HL-60/S4 treated with phorbol 12-myristate 13-acetate at 8.2 ng/mL for 4 days and 3 days (cell line): ENCODE results near the gene RAD51B.

Experiments
- in situ Hi-C: fragments of 300-500 bp; cut with MboI; formaldehyde crosslinking; loops from 2 replicates; pipeline ENCODE4 v1.15.0; 2022; ENCODE audit warnings: low sequenced_read_pairs

Gene RAD51B

GRCh38 chr14:68526512-68527091 lies 707.0 kb downstream of the RAD51B start:
- in situ Hi-C loops: no loop called here

- in situ Hi-C loops: no loop called here
Measured at GRCh38 chr14:68527329-68527851, 707.8 kb downstream of the RAD51B start.

GRCh38 chr14:68528040-68528687 lies 708.6 kb downstream of the RAD51B start:
- in situ Hi-C loops: no loop called here

GRCh38 chr14:68530443-68530842 lies 710.9 kb downstream of the RAD51B start:
- in situ Hi-C loops: no loop called here

- in situ Hi-C loops: no loop called here
Measured at GRCh38 chr14:68532496-68532895, 712.9 kb downstream of the RAD51B start.

GRCh38 chr14:68534276-68534675 lies 714.7 kb downstream of the RAD51B start:
- in situ Hi-C loops: no loop called here

GRCh38 chr14:68535404-68536017 lies 715.9 kb downstream of the RAD51B start:
- in situ Hi-C loops: no loop called here

GRCh38 chr14:68536018-68536410 lies 716.4 kb downstream of the RAD51B start:
- in situ Hi-C loops: no loop called here

GRCh38 chr14:68538639-68539038 lies 719.1 kb downstream of the RAD51B start:
- in situ Hi-C loops: no loop called here

GRCh38 chr14:68539241-68539737 lies 719.7 kb downstream of the RAD51B start:
- in situ Hi-C loops: no loop called here

GRCh38 chr14:68539789-68540188 lies 720.2 kb downstream of the RAD51B start:
- in situ Hi-C loops: no loop called here

- in situ Hi-C loops: no loop called here
Measured at GRCh38 chr14:68541178-68541896, 721.8 kb downstream of the RAD51B start.

- in situ Hi-C loops: no loop called here
Measured at GRCh38 chr14:68542346-68542745, 722.8 kb downstream of the RAD51B start.

- in situ Hi-C loops: no loop called here
Measured at GRCh38 chr14:68543516-68543915, 723.9 kb downstream of the RAD51B start.

GRCh38 chr14:68544081-68544892 lies 724.7 kb downstream of the RAD51B start:
- in situ Hi-C loops: no loop called here

- in situ Hi-C loops: no loop called here
Measured at GRCh38 chr14:68546839-68547238, 727.3 kb downstream of the RAD51B start.

- in situ Hi-C loops: no loop called here
Measured at GRCh38 chr14:68547305-68548193, 728.0 kb downstream of the RAD51B start.

- in situ Hi-C loops: no loop called here
Measured at GRCh38 chr14:68548194-68549076, 728.9 kb downstream of the RAD51B start.

GRCh38 chr14:68550338-68550715 lies 730.7 kb downstream of the RAD51B start:
- in situ Hi-C loops: no loop called here
